ENCODE data around the gene FLYWCH1. TPM values are rescaled to one million over a fixed set of nuclear protein-coding genes. Genes with fewer than 3 reads are reported as not detected.

The FLYWCH1 gene
- total and polyA plus RNA-seq, 9 of the 15 experiments (the other 6 are each of a cell fraction or from before 2014, with no cell fraction given), result 0.18 to 33.6 (median 11.3) TPM

DNA sequence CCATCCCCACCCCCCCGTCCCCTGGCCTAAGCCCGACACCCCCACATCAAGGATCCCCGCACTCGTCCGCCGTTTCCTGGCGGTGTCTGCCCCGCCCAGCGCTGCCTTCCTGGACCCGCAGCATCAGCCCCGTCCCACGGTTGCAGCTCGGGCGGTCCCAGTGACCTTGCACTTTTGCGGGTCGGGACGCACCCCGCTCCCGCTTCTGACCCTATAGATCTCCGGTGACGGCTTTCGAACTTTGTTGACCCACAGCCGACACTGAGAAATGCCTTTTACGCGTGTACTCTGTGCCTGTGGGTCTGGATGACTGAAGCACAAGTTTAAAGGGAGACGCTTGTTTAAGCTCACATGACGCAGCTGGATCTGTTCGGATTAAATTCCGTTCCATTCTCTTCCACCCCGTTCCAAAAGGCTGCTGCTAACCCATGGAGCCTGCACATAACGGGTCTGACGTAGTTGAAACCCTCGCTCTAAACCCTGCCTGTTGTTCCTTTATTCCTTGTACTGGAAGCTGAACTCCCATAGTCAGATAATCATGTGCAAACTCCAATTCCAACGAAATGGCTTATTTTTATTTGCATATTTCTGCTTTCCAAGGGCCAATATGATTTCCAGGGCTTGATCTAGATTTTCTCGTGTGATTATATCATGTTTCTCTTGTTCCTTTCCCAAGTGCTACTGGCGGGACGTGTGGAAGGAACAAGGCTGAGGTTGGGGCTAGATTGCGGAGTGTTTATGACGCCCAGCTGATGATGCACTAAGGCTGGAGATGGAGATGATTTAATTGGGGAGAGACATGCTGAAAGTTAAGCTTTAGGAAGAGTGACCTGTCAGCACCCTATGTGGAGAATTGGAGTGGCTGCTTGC, 834 bp downstream of the FLYWCH1 start (continued):
- TF ChIP-seq, protein P1, sequence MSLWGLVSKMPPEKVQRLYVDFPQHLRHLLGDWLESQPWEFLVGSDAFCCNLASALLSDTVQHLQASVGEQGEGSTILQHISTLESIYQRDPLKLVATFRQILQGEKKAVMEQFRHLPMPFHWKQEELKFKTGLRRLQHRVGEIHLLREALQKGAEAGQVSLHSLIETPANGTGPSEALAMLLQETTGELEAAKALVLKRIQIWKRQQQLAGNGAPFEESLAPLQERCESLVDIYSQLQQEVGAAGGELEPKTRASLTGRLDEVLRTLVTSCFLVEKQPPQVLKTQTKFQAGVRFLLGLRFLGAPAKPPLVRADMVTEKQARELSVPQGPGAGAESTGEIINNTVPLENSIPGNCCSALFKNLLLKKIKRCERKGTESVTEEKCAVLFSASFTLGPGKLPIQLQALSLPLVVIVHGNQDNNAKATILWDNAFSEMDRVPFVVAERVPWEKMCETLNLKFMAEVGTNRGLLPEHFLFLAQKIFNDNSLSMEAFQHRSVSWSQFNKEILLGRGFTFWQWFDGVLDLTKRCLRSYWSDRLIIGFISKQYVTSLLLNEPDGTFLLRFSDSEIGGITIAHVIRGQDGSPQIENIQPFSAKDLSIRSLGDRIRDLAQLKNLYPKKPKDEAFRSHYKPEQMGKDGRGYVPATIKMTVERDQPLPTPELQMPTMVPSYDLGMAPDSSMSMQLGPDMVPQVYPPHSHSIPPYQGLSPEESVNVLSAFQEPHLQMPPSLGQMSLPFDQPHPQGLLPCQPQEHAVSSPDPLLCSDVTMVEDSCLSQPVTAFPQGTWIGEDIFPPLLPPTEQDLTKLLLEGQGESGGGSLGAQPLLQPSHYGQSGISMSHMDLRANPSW (CRISPR knock-in tag; IDR thresholded peaks at IDR 0.05), result no peak
- TF ChIP-seq, protein P2, sequence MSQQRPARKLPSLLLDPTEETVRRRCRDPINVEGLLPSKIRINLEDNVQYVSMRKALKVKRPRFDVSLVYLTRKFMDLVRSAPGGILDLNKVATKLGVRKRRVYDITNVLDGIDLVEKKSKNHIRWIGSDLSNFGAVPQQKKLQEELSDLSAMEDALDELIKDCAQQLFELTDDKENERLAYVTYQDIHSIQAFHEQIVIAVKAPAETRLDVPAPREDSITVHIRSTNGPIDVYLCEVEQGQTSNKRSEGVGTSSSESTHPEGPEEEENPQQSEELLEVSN (IDR thresholded peaks at IDR 0.05; ENCODE audit: borderline replicate concordance in 1 of 2, extremely low read depth in 1 of 2, insufficient read depth in 1 of 2, insufficient read length in 1 of 2, low read depth in 1 of 2, low read length in 1 of 2, poor library complexity in 1 of 2, severe bottlenecking in 1 of 2), result no peak
- TF ChIP-seq, protein P3, sequence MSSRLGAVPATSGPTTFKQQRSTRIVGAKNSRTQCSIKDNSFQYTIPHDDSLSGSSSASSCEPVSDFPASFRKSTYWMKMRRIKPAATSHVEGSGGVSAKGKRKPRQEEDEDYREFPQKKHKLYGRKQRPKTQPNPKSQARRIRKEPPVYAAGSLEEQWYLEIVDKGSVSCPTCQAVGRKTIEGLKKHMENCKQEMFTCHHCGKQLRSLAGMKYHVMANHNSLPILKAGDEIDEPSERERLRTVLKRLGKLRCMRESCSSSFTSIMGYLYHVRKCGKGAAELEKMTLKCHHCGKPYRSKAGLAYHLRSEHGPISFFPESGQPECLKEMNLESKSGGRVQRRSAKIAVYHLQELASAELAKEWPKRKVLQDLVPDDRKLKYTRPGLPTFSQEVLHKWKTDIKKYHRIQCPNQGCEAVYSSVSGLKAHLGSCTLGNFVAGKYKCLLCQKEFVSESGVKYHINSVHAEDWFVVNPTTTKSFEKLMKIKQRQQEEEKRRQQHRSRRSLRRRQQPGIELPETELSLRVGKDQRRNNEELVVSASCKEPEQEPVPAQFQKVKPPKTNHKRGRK (tag; IDR thresholded peaks at IDR 0.05), result no peak
- TF ChIP-seq ESRRB (CRISPR knock-in tag; IDR thresholded peaks at IDR 0.05; ENCODE audit: borderline replicate concordance) (no peak), DACH1 (IDR thresholded peaks at IDR 0.05; ENCODE audit: partially characterized antibody) (no peak), KLF6 (CRISPR knock-in tag; IDR thresholded peaks at IDR 0.05; ENCODE audit: borderline replicate concordance) (no peak), ERF (CRISPR knock-in tag; IDR thresholded peaks at IDR 0.05) (no peak), CHD2 (IDR thresholded peaks at IDR 0.05; ENCODE audit: low read depth, low read length) (no peak), ZBTB7A (IDR thresholded peaks at IDR 0.05; ENCODE audit: borderline replicate concordance, control insufficient read depth, low read depth, low read length) (no peak), ZNF707 (CRISPR knock-in tag; conservative IDR thresholded peaks at IDR 0.05) (no peak), NFRKB (IDR thresholded peaks at IDR 0.05; ENCODE audit: low read depth) (no peak), HDAC8 (tag; IDR thresholded peaks at IDR 0.05) (no peak)
- TF ChIP-seq, protein P4, sequence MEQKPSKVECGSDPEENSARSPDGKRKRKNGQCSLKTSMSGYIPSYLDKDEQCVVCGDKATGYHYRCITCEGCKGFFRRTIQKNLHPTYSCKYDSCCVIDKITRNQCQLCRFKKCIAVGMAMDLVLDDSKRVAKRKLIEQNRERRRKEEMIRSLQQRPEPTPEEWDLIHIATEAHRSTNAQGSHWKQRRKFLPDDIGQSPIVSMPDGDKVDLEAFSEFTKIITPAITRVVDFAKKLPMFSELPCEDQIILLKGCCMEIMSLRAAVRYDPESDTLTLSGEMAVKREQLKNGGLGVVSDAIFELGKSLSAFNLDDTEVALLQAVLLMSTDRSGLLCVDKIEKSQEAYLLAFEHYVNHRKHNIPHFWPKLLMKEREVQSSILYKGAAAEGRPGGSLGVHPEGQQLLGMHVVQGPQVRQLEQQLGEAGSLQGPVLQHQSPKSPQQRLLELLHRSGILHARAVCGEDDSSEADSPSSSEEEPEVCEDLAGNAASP (IDR thresholded peaks at IDR 0.05), result no peak
- TF ChIP-seq, protein P5, sequence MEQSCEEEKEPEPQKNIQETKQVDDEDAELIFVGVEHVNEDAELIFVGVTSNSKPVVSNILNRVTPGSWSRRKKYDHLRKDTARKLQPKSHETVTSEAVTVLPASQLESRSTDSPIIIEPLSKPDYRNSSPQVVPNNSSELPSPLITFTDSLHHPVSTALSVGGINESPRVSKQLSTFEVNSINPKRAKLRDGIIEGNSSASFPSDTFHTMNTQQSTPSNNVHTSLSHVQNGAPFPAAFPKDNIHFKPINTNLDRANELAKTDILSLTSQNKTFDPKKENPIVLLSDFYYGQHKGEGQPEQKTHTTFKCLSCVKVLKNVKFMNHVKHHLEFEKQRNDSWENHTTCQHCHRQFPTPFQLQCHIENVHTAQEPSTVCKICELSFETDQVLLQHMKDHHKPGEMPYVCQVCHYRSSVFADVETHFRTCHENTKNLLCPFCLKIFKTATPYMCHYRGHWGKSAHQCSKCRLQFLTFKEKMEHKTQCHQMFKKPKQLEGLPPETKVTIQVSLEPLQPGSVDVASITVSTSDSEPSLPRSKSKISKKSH (CRISPR knock-in tag; IDR thresholded peaks at IDR 0.05), result no peak
- TF ChIP-seq, protein P6, sequence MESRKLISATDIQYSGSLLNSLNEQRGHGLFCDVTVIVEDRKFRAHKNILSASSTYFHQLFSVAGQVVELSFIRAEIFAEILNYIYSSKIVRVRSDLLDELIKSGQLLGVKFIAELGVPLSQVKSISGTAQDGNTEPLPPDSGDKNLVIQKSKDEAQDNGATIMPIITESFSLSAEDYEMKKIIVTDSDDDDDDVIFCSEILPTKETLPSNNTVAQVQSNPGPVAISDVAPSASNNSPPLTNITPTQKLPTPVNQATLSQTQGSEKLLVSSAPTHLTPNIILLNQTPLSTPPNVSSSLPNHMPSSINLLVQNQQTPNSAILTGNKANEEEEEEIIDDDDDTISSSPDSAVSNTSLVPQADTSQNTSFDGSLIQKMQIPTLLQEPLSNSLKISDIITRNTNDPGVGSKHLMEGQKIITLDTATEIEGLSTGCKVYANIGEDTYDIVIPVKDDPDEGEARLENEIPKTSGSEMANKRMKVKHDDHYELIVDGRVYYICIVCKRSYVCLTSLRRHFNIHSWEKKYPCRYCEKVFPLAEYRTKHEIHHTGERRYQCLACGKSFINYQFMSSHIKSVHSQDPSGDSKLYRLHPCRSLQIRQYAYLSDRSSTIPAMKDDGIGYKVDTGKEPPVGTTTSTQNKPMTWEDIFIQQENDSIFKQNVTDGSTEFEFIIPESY (CRISPR knock-in tag; IDR thresholded peaks at IDR 0.05), result no peak

All from K562 (cell line).